Stimulated activated CD4-positive, alpha-beta T cell treated with anti-CD3 and anti-CD28 coated beads, Interleukin-15, amount 100 ng/mL, for 48 hours (primary cell): ENCODE data around the gene KIAA1614.

Experiments
- DNase-seq, 2 donors: peaks; one replicate each; pipeline ENCODE4 v3.0.0-alpha.2; 2020; ENCODE audit warnings: low read depth in 2 of 2

The KIAA1614 gene

DNA sequence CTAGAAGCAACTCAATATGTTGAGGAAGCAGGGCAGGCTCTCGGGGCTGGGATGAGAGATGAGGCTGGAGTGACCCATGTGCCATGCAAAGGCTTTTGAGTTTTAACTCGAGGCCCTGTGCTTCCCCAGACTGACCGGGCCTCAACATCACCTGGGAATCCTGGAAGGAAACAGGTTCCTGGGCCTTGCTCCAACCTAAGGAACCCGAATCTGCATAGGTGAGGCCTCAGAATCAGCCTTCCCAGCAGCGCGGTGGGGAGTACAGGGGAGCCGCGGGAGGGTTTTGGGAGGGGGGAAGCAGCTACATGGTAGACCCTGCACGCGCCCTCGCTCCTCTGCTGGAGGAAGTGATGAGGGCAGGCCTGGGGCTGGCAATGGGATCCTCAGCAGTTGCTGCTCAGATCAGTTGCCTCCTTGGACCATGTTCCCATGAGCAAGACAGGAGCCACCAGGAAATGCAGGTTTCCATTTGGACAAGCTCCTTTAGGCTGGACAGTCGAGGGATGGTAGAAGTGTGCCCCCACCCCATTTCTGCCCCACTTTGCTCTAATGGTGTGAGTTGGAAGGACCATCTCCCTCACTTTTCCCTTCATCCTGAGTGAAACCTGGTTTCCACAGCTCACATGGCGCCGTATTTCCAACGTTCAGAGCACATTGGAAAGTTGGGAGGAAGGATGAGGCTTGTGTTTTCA is 4.5 kb upstream of the KIAA1614 start:
- no peak for DNase-seq

DNA sequence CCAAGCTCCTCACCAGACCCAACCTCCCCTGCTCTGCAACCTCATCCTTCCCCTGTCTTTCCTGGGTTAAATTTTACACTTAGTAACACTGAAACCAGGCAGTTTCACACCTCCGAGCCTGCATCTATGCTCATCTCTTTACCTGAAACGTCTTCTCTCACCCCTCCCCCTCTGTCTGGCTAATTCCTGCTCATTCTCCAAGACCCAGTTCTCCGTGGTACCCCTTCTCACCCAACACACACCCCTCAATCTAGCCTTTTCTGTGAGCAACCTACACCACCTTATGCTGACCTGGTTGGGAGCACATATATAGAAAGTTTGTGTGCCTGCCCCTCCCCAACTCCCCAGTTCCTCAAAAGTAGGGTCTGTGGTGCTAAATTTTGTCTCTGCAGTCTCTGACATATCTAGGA is 3.7 kb upstream of the KIAA1614 start:
- DNase-seq = no peak

DNA sequence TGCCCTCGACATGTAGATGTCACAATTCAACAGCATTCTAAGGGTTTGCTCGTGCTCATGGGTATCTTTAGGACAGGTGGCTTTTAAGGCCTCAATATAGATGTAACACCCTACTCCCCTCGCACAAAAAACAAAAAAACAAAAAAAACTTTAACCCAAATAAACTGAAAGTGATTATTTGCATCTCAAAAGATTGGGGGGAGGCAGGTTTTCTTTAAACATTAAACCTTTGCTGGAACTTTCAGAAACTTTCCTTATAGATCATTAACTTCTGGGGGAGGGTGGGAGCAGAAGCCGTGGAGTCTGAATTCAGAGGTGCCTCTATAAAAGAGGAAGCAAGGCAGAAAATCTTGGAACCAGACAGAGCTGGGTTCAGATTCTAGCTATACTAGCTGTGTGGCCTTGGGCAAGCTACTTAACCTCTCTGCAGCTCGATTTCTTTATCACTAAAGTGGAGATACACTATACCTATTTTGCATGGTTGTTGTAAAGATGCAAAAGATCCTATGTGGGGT is 3.2 kb upstream of the KIAA1614 start:
- DNase-seq = no peak

DNA sequence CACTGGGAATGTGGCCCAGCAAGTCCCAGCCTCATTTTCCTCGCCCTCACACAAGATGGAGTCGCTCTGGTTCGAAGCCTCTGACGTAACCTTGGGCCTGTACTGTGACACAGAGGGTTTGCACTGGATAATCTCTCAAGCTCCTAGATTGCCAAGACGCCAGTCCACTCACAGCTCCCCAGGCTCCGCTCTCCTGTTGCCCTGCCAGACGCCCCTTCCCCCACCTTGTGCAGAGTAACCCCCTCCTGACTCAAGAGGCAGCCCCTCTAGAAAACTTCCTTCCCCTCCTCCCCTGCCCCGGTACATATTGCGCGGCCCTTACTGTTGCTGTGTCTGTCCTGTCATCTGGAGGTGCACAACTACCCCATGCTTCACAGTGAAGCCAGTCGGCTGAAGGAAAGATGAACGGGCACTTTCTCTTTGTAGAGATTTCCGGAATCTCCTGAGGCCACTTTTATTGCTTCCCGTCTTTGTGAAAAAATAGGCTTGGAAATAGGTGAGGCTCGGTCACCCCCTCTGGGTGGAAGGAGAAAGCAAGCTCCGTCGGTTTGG is 981 bp upstream of the KIAA1614 start:
- no peak for DNase-seq

DNA sequence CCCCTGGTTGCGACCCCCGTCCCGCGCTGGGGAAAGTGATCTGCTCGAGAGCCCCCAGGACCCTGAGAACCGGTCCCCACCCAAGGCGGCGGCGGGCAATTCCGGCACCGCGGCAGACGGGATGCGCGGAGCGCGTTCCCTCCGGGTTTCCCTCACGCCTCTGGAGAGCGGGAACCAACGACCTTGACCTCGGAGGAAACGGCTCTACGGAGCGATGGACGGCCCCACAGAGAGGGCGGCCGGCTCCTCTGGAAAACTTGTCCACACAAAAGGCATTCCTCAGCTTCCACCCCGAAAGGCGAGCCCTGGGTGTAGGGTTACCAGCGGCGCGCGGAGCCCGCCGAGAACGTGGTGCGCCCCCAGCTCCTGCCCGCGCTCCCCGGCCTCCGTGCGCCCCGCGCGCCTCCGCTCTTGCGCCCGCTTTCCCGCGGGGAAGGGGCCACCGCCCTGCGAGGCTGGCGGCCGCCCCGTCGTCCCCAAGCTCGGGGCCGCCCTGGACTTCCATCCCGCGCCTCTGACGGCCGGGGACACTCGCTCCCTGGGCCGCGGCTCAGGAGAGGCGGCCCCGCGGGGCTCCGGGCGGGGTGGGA is 391 bp upstream of the KIAA1614 start:
- DNase-seq = no peak

DNA sequence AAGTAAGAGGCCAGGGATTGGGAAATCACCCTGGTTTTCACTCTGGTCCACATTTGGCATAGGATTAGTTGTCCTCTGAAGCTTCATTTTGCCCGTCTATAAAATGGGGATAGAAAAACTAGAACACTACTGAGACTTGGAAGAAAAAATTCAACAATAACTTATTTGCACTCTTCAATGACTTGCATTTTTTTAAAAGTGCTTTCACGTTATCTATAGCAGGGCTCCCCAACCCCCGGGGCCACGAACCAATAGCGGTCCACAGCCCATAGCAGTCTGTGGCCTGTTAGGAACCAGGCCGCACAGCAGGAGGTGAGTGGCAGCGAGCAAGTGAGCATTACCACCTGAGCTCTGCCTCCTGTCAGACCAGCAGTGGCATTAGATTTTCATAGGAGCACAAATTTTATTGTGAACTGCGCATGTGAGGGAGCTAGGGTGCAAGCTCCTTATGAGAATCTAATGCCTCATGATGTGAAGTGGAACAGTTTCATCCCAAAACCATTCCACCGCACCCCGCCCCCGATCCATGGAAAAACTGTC is 2.8 kb downstream of the KIAA1614 start:
- DNase-seq = no peak

DNA sequence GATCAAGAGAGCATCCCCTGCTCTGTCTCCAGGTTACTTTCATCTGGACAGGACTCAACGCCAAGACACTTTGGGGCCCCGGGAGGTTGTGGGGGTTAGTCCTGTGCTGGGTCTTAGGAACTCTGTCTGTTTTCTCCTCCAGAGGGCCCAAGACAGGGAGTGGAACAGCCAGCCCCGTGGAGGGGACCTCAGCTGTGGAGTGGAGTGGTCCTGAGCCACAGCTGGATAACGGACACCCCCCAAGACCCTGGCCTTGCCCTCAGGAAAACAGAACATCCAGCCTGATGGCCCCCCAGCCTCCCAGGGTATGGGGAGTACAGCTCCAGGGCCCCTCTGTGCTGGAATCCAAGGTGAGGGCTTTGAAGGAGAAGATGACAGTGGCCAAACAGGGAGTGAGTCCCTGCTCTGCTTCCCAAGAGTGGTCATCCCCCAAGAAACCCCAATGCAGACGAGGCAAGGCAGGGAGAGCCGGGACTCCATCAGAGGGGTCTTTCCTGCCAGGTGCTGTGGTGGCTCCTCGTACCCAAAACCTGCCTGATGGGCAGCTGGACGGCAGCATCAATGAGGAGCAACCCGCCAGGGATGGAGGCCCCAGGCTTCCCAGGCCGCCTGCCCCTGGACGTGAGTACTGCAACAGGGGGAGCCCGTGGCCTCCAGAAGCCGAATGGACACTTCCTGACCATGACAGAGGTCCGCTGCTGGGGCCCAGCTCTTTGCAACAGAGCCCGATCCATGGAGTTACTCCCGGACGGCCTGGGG is 3.5 kb downstream of the KIAA1614 start:
- DNase-seq = no peak

DNA sequence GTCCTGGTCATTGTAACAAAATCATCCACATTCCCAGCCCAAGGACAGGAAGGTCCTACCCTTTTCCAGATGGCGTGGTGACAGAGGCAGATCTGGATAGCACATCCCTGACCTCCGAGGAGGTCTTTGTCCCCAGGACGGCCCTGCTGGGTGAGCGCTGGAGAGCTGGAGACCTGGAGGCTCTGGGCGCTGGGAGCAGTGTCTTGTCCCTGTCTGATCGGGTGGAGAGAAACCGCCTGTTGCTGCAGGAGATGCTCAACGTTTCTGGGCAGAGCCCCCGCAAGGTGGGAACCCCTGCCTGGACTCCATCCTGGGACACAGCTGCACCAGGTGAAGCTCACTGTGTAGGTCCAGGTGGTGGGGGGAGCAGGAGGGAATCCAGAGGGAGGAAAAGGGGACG is 4.1 kb downstream of the KIAA1614 start:
- DNase-seq = no peak

DNA sequence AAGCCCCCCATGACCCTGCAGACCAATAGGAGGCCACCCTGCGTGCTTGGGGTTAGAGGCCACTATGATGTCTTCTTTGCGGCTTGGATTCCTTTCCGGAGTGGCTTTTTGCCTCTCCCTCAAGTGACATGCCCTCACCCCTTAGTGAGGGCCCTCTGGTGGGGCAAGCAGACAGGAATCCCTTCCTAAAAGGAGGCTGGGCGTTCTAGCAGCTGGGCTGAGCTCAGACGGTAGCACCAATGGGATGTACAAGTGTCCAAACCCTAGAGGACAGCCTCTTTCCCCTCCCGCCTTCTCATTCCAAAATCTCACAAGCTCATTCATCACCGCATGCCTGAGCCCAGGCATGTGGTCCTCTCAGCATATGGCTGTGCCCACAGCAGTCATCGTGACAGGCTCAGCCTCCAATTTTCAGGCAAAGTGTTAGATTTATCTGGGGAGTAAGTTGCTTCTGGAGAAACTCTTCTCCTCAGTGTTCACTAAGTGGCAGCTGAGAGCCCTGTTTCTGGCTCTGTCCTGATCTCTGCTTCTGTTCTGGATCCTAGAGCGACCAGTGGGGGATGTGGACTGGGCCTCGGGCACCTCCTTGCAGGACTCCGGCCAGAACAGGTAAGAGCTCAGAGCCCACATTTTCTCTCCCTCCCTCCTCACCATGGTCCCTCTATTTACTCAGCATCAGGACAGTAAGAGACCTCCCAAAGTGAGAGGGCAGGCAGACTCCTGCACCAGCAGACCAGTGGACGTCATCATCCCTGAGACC is 4.8 kb downstream of the KIAA1614 start:
- no peak for DNase-seq

DNA sequence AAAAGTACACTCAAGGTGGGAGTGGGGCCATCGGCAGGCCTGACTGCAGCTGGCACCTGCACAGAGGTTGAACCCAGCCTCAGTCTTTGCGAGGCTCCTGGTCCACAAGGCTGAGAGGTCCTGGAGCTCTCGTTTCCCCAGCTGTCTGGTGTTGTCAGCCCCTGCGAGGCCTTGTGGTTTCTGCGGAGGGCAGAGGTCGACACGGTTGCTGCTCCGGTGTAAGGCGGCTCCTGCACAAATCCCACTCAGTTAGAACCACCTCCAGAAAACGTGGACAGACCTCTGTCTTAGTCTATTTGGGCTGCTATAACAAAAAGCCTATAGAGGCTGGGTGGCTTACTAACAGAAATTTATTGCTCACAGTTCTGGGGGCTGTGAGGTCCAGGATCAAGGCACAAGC is 5.8 kb downstream of the KIAA1614 start:
- DNase-seq = no peak

DNA sequence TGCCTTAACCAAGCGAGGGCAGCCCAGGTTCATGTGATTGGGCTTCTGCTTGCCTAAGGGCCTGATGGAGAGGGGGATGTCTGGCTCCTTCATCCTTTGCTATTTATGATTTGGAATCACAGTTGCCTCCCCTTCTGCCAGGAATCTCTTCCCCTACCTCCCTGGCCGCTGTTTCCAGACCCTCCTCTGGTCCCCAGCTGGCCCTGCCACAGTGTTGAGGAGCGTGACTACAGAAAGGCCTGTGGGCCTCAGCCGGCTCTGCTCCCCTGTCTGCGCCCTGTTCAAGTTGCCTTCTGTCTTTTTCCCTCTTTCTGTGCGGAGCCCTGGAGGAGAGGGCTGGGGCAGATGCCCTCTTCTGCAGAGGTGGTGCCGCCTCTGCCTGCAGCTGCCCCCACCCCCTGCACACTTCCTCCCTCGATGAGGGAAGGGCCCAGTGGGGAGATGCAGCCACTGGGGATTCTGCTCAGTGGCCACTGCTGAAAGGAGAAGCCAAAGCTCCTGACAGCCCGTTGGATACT is 6.5 kb downstream of the KIAA1614 start:
- no peak for DNase-seq

DNA sequence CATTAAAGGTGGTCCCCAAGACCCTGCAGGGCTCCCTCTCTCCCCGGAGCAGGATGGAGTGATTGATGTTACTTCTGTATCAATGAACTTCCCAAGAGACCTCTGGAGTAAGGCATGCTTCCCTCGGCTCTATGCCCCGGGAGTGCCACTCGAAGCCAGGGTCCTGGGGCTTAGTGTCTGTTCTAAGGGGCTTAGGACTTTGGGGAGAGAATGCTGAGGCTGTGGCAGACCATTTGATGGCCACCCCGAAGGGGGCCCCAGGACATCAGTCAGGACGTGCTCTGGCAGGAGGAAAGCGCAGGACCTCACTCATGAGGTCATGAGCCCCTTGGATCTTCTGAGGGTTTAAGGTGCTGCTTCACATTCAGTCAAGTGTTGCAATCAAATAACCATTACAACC is 7.5 kb downstream of the KIAA1614 start:
- no peak for DNase-seq

DNA sequence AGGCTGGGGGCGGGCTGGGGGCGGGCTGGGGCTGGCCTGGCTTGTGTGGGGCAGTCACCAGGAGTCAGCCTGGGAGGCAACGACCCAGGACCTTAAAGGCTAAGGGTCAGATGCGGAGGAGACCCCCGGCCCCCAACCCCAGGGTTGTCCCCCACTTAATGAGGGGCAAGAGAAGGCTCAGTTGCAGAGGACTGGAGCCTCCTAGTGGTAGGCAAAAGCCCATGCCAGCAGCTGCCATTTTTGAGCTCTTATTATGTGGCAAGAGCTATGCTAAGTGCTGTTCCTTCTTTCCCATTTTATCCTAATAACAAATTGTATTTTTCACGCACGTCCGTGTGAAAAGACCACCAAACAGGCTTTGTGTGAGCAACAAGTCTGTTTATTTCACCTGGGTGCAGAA is 8.0 kb downstream of the KIAA1614 start:
- DNase-seq = no peak

DNA sequence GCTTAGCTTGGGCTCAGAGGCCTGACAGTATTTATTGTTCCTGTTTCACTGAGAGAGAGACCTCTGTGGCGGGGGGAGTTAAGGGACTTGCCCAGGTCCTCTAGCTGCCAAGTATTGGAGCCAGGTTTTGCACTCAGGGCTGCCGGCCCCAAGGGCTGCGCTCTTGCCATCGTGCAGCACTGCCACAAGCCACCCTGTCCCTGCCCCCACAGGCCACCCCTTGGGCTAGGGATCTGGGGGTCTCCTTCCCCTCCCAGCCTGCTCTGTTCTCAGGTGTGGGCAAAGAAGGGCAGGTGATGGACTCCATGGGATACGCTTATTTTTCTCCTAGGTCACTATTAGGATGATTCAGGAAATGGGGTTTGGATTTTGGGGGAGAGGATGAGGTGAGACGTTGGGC is 8.7 kb downstream of the KIAA1614 start:
- no peak for DNase-seq

DNA sequence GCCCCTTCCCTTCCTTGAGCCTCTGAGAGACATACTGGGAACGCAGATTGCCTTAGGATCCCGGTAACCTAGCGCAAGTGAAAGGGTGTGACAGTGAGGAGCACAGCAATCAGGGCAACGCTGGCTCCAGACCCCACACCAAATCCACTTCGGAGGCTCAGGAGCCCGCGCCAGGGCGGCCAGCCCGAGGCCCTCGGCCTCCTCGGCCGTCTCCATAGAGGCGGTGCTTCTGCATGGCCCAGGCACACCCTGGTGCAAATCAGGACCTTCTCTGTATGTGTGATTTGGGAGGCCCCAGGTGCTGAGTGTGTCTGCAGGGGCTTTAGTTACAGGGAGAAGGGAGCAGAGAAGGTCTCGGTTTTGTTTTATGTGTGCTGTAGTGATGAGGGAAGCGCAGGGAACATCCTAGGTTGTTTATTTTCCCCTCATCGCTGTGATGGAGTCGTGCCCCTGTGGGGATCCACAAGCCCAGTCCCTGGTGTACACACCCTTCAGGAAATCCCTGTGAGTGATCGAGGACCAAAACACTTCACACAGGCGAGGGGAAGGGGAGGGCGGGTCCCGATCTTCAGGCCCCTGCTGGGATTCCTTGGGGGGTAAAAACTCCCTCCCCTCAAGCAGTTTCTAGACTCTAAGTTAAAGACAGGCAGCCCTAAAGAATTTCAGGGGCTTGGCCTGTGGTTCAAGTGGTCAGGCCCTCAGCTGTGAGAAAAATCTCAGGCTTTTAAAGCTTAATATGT is 9.4 kb downstream of the KIAA1614 start:
- no peak for DNase-seq

DNA sequence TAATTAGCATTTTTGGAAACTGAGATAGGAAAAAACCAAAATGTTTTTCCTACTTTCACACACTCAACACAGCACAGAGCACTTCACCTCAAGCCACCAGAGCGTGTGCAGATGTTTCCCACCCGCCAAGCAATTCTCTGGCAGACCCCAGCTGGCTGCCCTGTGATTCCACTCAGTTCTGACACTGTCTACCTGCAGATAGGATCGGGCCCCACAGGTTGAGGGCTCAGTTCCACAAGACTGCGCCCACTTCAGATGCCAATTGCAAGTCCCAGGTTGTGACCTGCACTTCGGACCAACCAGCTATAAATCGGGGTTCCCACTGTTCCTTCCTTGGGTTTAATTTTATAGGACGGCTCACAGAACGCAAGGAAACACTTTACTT is 9.9 kb downstream of the KIAA1614 start:
- DNase-seq = no peak

DNA sequence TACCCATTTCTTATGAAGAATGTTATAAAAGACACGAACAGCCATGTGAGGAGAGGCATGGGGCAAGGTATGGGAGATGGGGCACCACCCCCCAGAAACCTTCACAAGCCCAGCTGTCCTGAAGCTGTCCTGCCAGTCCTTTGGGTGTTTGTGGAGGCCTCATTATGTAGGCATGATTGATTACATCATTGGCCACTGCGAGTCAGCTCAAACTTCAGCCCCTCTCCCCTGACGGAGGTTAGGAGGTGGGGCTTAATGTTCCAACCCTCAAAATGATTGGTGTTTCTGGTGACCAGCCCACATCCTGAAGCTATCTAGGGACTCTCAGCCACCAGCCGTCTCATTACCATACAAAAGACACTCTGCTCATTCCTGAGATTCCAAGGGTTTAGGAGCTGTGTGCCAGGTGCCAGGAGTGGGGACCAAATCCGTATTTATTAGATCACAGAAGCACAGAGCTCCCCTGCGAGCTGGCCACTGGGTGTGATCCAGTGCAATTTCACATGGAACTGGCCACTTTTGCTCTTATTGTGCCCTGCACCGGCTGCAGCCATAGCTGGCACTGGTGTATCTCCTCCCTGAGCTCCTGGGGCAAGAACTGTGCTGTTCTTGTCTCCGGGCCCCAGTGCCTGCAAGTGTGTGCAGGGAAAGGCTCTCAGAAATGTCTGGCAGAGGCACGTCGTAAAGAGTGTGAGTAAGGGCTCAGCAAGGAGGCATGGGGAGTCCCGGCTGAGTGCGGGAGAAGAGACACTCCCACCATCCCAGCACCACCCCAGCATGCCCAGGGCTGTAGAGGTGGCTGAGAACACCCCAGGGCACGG is 10.5 kb downstream of the KIAA1614 start:
- DNase-seq = no peak

DNA sequence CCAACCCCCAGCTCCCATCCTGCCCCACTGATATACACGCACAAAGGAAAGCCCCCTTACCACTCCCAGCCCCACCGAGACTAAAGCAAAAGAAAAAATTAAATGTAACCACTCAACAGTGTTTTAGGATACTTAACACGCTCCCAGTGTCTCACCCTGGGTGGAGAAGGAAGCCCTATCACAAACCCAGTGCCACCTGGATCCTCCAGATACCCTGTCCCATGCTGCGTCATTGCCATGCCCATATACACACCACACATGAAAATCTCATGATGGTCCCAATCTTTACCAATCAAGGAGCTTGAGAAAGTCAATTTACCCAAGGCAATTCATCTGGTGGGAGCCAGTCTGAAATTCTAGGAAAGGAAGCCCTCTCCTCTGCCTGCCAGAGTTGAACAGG is 11.2 kb downstream of the KIAA1614 start:
- DNase-seq = no peak

DNA sequence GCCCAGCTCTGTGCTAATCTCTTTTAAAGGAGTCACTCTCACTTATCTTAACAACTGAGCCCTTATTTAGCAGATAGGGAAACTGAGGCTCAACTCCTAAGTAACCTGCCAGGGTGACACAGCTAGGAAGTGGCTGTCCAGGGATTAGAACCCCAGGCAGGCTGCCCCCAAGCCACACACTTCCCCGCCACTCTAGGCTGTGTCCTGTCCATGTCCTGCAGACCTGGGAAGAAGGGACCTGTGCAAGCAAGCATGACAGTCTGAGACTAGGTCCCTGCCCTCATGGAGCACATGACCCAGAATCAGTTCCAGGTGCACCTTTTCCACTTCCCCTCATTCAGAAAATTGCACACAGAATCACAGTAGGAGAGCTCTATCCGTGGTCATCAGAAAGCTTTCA is 12.2 kb downstream of the KIAA1614 start:
- no peak for DNase-seq
